ENCODE results near the gene C3orf62.
"Not testable (repeated sequence)": the region's sequence is repeated elsewhere in the genome, so short reads cannot be mapped to it uniquely, and the experiment has no call there.

The C3orf62 gene

DNA sequence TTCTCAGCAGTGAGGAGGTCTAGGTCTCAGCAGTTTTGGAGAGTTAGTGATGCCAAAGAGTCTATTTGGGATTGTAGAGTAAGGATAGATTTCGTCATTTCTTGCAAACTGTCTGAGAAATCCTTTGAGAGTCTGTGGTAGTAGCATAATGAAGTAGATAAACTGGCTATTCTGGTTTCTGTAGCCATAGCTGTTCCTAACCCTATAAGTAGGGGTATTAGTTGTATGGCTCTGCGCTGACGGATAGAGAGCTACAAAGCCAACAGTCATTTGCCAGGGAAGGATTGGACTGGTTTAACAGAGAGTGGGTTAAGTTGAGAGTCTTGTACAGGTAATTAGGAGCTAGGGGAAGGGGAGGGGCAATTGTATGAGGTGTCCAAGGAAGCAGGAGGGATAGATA is 55.0 kb downstream of the C3orf62 start:
- 0 out of 2 replicates have a peak, but pooled peaks cover 5% of the 10 kb centered on the region for H3K9me3 ChIP-seq (ENCODE audit: insufficient read depth, low read length)
- no peak overlapping the region for H2AFZ ChIP-seq (ENCODE audit: low read depth, low read length)
- no peak overlapping the region for H3K27ac ChIP-seq (ENCODE audit: low read length)
- H3K27me3 ChIP-seq (ENCODE audit: low read depth, low read length), result no peaks in the 10 kb centered on the region
- no peaks in the 10 kb centered on the region for H3K36me3 ChIP-seq (replicated peaks; ENCODE audit: low read depth, low read length)
- H3K9ac ChIP-seq (ENCODE audit: low read length), result no peak overlapping the region
- H3K79me2 ChIP-seq (ENCODE audit: low read length), result no peaks in the 10 kb centered on the region
- TF ChIP-seq, protein P1, sequence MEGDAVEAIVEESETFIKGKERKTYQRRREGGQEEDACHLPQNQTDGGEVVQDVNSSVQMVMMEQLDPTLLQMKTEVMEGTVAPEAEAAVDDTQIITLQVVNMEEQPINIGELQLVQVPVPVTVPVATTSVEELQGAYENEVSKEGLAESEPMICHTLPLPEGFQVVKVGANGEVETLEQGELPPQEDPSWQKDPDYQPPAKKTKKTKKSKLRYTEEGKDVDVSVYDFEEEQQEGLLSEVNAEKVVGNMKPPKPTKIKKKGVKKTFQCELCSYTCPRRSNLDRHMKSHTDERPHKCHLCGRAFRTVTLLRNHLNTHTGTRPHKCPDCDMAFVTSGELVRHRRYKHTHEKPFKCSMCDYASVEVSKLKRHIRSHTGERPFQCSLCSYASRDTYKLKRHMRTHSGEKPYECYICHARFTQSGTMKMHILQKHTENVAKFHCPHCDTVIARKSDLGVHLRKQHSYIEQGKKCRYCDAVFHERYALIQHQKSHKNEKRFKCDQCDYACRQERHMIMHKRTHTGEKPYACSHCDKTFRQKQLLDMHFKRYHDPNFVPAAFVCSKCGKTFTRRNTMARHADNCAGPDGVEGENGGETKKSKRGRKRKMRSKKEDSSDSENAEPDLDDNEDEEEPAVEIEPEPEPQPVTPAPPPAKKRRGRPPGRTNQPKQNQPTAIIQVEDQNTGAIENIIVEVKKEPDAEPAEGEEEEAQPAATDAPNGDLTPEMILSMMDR (IDR thresholded peaks at IDR 0.05; ENCODE audit: low read depth, low read length), result no peak
- TF ChIP-seq EZH2phosphoT487 (IDR thresholded peaks at IDR 0.05; ENCODE audit: low read depth), result no peak
- H4K20me1 ChIP-seq (ENCODE audit: insufficient read depth, low read length), result no peaks in the 10 kb centered on the region
- H3K4me2 ChIP-seq (ENCODE audit: low read length), result no peak overlapping the region
- H3K4me3 ChIP-seq (ENCODE audit: low read length), result no peak overlapping the region
- H3K4me1 ChIP-seq (ENCODE audit: low read length), result no peaks in the 10 kb centered on the region

DNA sequence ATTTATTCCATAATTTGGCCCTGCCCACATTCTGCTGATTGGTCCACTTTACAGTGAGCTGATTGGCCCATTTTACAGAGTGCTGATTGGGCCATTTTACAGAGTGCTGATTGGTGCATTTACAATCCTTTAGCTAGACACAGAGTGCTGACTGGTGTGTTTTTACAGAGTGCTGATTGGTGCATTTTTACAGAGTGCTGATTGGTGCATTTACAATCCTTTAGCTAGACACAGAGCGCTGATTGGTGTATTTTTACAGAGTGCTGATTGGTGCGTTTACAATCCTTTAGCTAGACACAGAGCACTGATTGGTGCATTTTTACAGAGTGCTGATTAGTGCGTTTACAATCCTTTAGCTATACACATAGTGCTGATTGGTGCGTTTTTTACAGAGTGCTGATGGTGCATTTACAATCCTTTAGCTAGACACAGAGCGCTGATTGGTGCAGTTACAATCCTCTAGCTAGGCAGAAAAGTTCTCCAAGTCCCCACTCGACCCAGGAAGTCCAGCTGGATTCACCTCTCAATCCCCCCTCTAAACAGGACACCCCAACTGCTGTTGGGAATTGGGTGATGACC is 56.0 kb downstream of the C3orf62 start:
- H3K4me3 ChIP-seq (ENCODE audit: low read length); H3K4me2 ChIP-seq (ENCODE audit: low read length); H3K27ac ChIP-seq (ENCODE audit: low read length): not testable (repeated sequence)

DNA sequence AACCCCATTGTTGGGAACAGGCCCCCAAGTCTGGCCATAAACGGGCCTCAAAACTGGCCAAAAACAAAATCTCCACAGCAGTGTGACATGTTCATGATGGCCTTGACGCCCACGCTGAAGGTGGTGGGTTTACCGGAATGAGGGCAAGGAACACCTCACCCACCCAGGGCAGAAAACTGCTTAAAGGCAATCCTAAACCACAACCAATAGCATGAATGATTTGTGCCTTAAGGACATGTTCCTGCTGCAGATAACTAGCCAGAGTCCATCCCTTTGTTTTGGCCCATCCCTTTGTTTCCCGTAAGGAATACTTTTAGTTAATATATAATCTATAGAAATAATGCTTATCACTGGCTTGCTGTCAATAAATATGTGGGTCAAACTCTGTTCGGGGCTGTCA is 57.9 kb downstream of the C3orf62 start:
- TF ChIP-seq, protein P1 (IDR thresholded peaks at IDR 0.05; ENCODE audit: low read depth, low read length), result no peak
- TF ChIP-seq EZH2phosphoT487 (IDR thresholded peaks at IDR 0.05; ENCODE audit: low read depth), result no peak
- Histone ChIP-seq H3K79me2 (ENCODE audit: low read length) (no peaks in the 10 kb centered on the region), H3K9me3 (ENCODE audit: insufficient read depth, low read length) (peaks cover 13% of the 10 kb centered on the region; the same call in 1 of the 2 replicates), H3K36me3 (replicated peaks; ENCODE audit: low read depth, low read length) (no peaks in the 10 kb centered on the region), H3K9ac (ENCODE audit: low read length) (no peak overlapping the region), H3K4me3 (ENCODE audit: low read length) (no peak overlapping the region), H4K20me1 (ENCODE audit: insufficient read depth, low read length) (no peaks in the 10 kb centered on the region), H2AFZ (ENCODE audit: low read depth, low read length) (no peak overlapping the region), H3K27ac (ENCODE audit: low read length) (no peak overlapping the region), H3K27me3 (ENCODE audit: low read depth, low read length) (no peaks in the 10 kb centered on the region), H3K4me1 (ENCODE audit: low read length) (no peaks in the 10 kb centered on the region), H3K4me2 (ENCODE audit: low read length) (no peak overlapping the region)

More for the DNA sequence above, 56.0 kb downstream of the C3orf62 start:
- H2AFZ ChIP-seq (ENCODE audit: low read depth, low read length); H3K9me3 ChIP-seq (ENCODE audit: insufficient read depth, low read length); H3K9ac ChIP-seq (ENCODE audit: low read length); H3K36me3 ChIP-seq (replicated peaks; ENCODE audit: low read depth, low read length); H3K4me1 ChIP-seq (ENCODE audit: low read length); H3K27me3 ChIP-seq (ENCODE audit: low read depth, low read length); H4K20me1 ChIP-seq (ENCODE audit: insufficient read depth, low read length); H3K79me2 ChIP-seq (ENCODE audit: low read length): not testable (repeated sequence)

Data from OCI-LY3 (cell line).